ENCODE measurements around the gene HMGA1. TPM values are rescaled to one million over a fixed set of nuclear protein-coding genes. Genes with fewer than 3 reads are reported as not detected.

Gene HMGA1
- total RNA-seq, 4 donors from 2014 or later, result 8.1 to 24.5 (median 18.1) TPM

GRCh38 chr6:34274129-34274528 lies 37.5 kb downstream of the HMGA1 start:
- Histone ChIP-seq H3K4me3 (no peak overlapping the region), H3K27me3 (no peaks in the 10 kb centered on the region), H3K9me3 (no peaks in the 10 kb centered on the region), H3K4me1 (no peaks in the 10 kb centered on the region), H3K36me3 (peaks cover 0 to 14% of the 10 kb centered on the region in 2 donors), H3K27ac (no peak overlapping the region)
- TF ChIP-seq EP300 (IDR thresholded peaks at IDR 0.05) (no peak), POLR2A (IDR thresholded peaks at IDR 0.05) (no peak), CTCF (IDR thresholded peaks at IDR 0.05) (no peak), POLR2AphosphoS5 (IDR thresholded peaks at IDR 0.05) (no peak)
- ATAC-seq, result no peak
- 80 to 100% methylated on average over 1 of the region's 1 CpG for WGBS, 2 donors (ENCODE audit: low coverage in 1 of 2)

GRCh38 chr6:34275128-34275804 lies 38.6 kb downstream of the HMGA1 start:
- Histone ChIP-seq H3K4me1 (peaks cover 0 to 4% (median 0%) of the 10 kb centered on the region in 3 donors), H3K27me3 (no peaks in the 10 kb centered on the region), H3K4me3 (no peak overlapping the region), H3K9me3 (no peaks in the 10 kb centered on the region), H3K27ac (no peak overlapping the region), H3K36me3 (peaks cover 0 to 25% of the 10 kb centered on the region in 2 donors)
- ATAC-seq, result no peak
- 80 to 95% methylated on average over 2 to 3 of the region's 3 CpGs for WGBS, 2 donors (ENCODE audit: low coverage in 1 of 2)
- TF ChIP-seq POLR2AphosphoS5 (IDR thresholded peaks at IDR 0.05) (no peak), CTCF (IDR thresholded peaks at IDR 0.05) (no peak), EP300 (IDR thresholded peaks at IDR 0.05) (no peak)

- TF ChIP-seq CTCF (IDR thresholded peaks at IDR 0.05) (no peak), EP300 (IDR thresholded peaks at IDR 0.05) (no peak), POLR2A (IDR thresholded peaks at IDR 0.05) (no peak), POLR2AphosphoS5 (IDR thresholded peaks at IDR 0.05) (no peak)
- Histone ChIP-seq H3K4me1 (peaks cover 0 to 4% (median 0%) of the 10 kb centered on the region in 3 donors), H3K36me3 (peaks cover 0 to 32% of the 10 kb centered on the region in 2 donors), H3K9me3 (no peaks in the 10 kb centered on the region), H3K27me3 (no peaks in the 10 kb centered on the region), H3K4me3 (no peak overlapping the region), H3K27ac (no peak overlapping the region)
- WGBS, 2 donors (ENCODE audit: low coverage in 1 of 2), result 84 to 93% methylated on average over 3 to 5 of the region's 5 CpGs
- ATAC-seq, result no peak
These were observed 39.5 kb downstream of the HMGA1 start for GRCh38 chr6:34276191-34276590.

- no peaks in the 10 kb centered on the region for H3K27me3 ChIP-seq
- H3K9me3 ChIP-seq, result no peaks in the 10 kb centered on the region
- H3K4me3 ChIP-seq, result no peak overlapping the region
- no peak for ATAC-seq
- peaks cover 0 to 4% (median 0%) of the 10 kb centered on the region in 3 donors for H3K4me1 ChIP-seq
- no peak overlapping the region for H3K27ac ChIP-seq
- WGBS, 2 donors (ENCODE audit: low coverage in 1 of 2), result 77 to 78% methylated on average over 10 of the region's 10 CpGs
- TF ChIP-seq POLR2A (IDR thresholded peaks at IDR 0.05) (no peak), POLR2AphosphoS5 (IDR thresholded peaks at IDR 0.05) (no peak), CTCF (IDR thresholded peaks at IDR 0.05) (no peak), EP300 (IDR thresholded peaks at IDR 0.05) (no peak)
- H3K36me3 ChIP-seq, result peaks cover 0 to 32% of the 10 kb centered on the region in 2 donors
These were observed 40.4 kb downstream of the HMGA1 start for GRCh38 chr6:34276881-34277762.
